H1 (cell line): ENCODE measurements around the gene HS2ST1. TPM values are rescaled to one million over a fixed set of nuclear protein-coding genes. Genes with fewer than 3 reads are reported as not detected.

Source experiments
- CTCF ChIA-PET: fragments of 300-600 bp; sonication (Branson Sonifier 250); formaldehyde crosslinking; loops from one replicate; lab custom pipeline; 2021; ENCODE audit not compliant: partially characterized antibody; lab: Charles Lee
- POLR2A ChIA-PET: fragments of 300-600 bp; sonication (Branson Sonifier 250); formaldehyde crosslinking; loops from one replicate; lab custom pipeline; 2021; ENCODE audit warnings: inconsistent platforms; ENCODE audit not compliant: partially characterized antibody; lab: Charles Lee
- DNase-seq, 2 experiments: peaks; one replicate each; pipeline versions ENCODE4 v3.0.0 to v3.0.0-alpha.2; 2010 to 2022; ENCODE audit warnings: low spot score in 2 of 2, low read depth in 1 of 2, mixed read lengths in 1 of 2
- FAIRE-seq: peaks from 2 replicates; lab custom pipeline; 2011; peaks lifted over from hg19 to GRCh38; lab: Jason Lieb, UNC
- H2AFZ ChIP-seq: 2 replicates; pipeline ENCODE4 v1.8.1; 2012; ENCODE audit warnings: low read length, inconsistent platforms
- H2AK5ac ChIP-seq: 2 replicates; pipeline ENCODE4 v1.6.1; 2013; ENCODE audit warnings: low read depth, low read length
- H2BK120ac ChIP-seq: replicated peaks from 2 replicates; pipeline ENCODE3; 2013; ENCODE audit warnings: low read depth, low read length, inconsistent platforms
- H2BK12ac ChIP-seq: 2 replicates; pipeline ENCODE4 v1.6.1; 2013; ENCODE audit warnings: low read depth, low read length
- H2BK15ac ChIP-seq: 2 replicates; pipeline ENCODE4 v1.6.1; 2013; ENCODE audit warnings: low read length
- H2BK20ac ChIP-seq: 2 replicates; pipeline ENCODE4 v1.6.1; 2013; ENCODE audit warnings: low read length
- H2BK5ac ChIP-seq: 2 replicates; pipeline ENCODE4 v1.6.1; 2013; ENCODE audit warnings: low read depth, low read length
- H3K14ac ChIP-seq: 2 replicates; pipeline ENCODE4 v1.6.1; 2013; ENCODE audit warnings: inconsistent platforms; ENCODE audit not compliant: insufficient read length
- H3K18ac ChIP-seq: 2 replicates; pipeline ENCODE4 v1.6.1; 2013; ENCODE audit warnings: low read length; ENCODE audit errors: extremely low read depth
- H3K23ac ChIP-seq: 2 replicates; pipeline ENCODE4 v1.6.1; 2013; ENCODE audit warnings: inconsistent platforms; ENCODE audit not compliant: insufficient read length
- H3K23me2 ChIP-seq: 2 replicates; pipeline ENCODE4 v1.6.1; 2013; ENCODE audit warnings: low read depth, low read length
- H3K27ac ChIP-seq: 2 replicates; pipeline ENCODE4 v1.6.1; 2011; ENCODE audit warnings: low read depth, low read length, inconsistent platforms
- H3K27me3 ChIP-seq, 4 experiments: replicated peaks in 1 of 4; 1 replicate in 1 of 4; 2 replicates in 3 of 4; pipeline versions ENCODE4 v1.6.1 to v1.8.1; 2011 to 2013; ENCODE audit warnings: low read length in 3 of 4, mild to moderate bottlenecking in 3 of 4, inconsistent platforms in 2 of 4, mixed read lengths in 2 of 4, moderate library complexity in 1 of 4; ENCODE audit not compliant: control insufficient read depth in 3 of 4, insufficient read depth in 3 of 4; ENCODE audit errors: extremely low read depth in 1 of 4
- H3K36me3 ChIP-seq, 4 experiments: 2 replicates each; pipeline versions ENCODE4 v1.6.1 to v1.8.1; 2011 to 2013; ENCODE audit warnings: mild to moderate bottlenecking in 4 of 4, low read length in 3 of 4, moderate library complexity in 2 of 4, control low read depth in 1 of 4, inconsistent platforms in 1 of 4; ENCODE audit not compliant: insufficient read depth in 4 of 4, control insufficient read depth in 2 of 4
- H3K4ac ChIP-seq: replicated peaks from 2 replicates; pipeline ENCODE3; 2013; ENCODE audit warnings: low read length, low read depth, mixed read lengths, inconsistent platforms; ENCODE audit not compliant: insufficient read length
- H3K4me1 ChIP-seq, 4 experiments: replicated peaks in 1 of 4; 1 replicate in 1 of 4; 2 replicates in 3 of 4; pipeline versions ENCODE4 v1.6.1 to v1.8.1; 2011 to 2013; ENCODE audit warnings: low read length in 3 of 4, inconsistent platforms in 2 of 4, mixed read lengths in 1 of 4; ENCODE audit not compliant: insufficient read depth in 4 of 4, control insufficient read depth in 3 of 4
- H3K4me2 ChIP-seq, 2 experiments: 2 replicates each; pipeline versions ENCODE4 v1.6.1 to v1.8.1; 2011 to 2013; ENCODE audit warnings: low read depth in 2 of 2, low read length in 2 of 2, control low read depth in 1 of 2, inconsistent platforms in 1 of 2, mild to moderate bottlenecking in 1 of 2; ENCODE audit not compliant: insufficient read depth in 1 of 2
- H3K4me3 ChIP-seq, 4 experiments: fragments of 200-600, 300-600 bp in 1 of 4; sonication (generic), shearing (Covaris generic), sonication (Bioruptor Twin) in 1 of 4; 2 replicates each; pipeline versions ENCODE4 v1.5.1 to v1.8.1; 2011 to 2016; ENCODE audit warnings: low read length in 4 of 4, low read depth in 3 of 4, control low read depth in 2 of 4, inconsistent platforms in 2 of 4, mild to moderate bottlenecking in 2 of 4, mixed read lengths in 1 of 4, moderate library complexity in 1 of 4; ENCODE audit not compliant: insufficient read depth in 2 of 4; ENCODE audit errors: extremely low read depth in 1 of 4
- H3K56ac ChIP-seq: replicated peaks from 2 replicates; pipeline ENCODE3; 2013; ENCODE audit warnings: low read depth, mild to moderate bottlenecking, mixed read lengths, low read length, inconsistent platforms; ENCODE audit not compliant: insufficient read length
- H3K79me1 ChIP-seq: 2 replicates; pipeline ENCODE4 v1.6.1; 2013; ENCODE audit warnings: low read depth, low read length, control low read depth
- H3K79me2 ChIP-seq, 2 experiments: 2 replicates each; pipeline versions ENCODE4 v1.6.1 to v1.8.1; 2012 to 2013; ENCODE audit warnings: low read length in 2 of 2, mild to moderate bottlenecking in 2 of 2, inconsistent platforms in 1 of 2; ENCODE audit not compliant: insufficient read depth in 2 of 2, control insufficient read depth in 1 of 2
- H3K9ac ChIP-seq, 4 experiments: replicated peaks in 1 of 4; 1 replicate in 1 of 4; 2 replicates in 3 of 4; pipeline versions ENCODE4 v1.6.1 to v1.8.1; 2011 to 2013; ENCODE audit warnings: low read depth in 3 of 4, low read length in 3 of 4, control low read depth in 2 of 4, mild to moderate bottlenecking in 2 of 4, moderate library complexity in 2 of 4, inconsistent platforms in 1 of 4; ENCODE audit errors: extremely low read depth in 1 of 4
- H3K9me3 ChIP-seq, 2 experiments: 2 replicates each; pipeline versions ENCODE4 v1.6.1 to v1.8.1; 2012 to 2013; ENCODE audit warnings: mild to moderate bottlenecking in 2 of 2, moderate library complexity in 2 of 2, control low read depth in 1 of 2, inconsistent platforms in 1 of 2, low read depth in 1 of 2, low read length in 1 of 2, mixed read lengths in 1 of 2; ENCODE audit not compliant: insufficient read depth in 2 of 2
- H4K20me1 ChIP-seq, 2 experiments: replicated peaks in 1 of 2; 2 replicates each; pipeline versions ENCODE3 to v1.8.1; 2011 to 2013; ENCODE audit warnings: inconsistent platforms in 2 of 2, low read length in 2 of 2, mild to moderate bottlenecking in 1 of 2; ENCODE audit not compliant: insufficient read depth in 2 of 2, control insufficient read depth in 1 of 2
- H4K5ac ChIP-seq: 2 replicates; pipeline ENCODE4 v1.6.1; 2013; ENCODE audit warnings: low read length, low read depth, mixed read lengths, inconsistent platforms; ENCODE audit not compliant: insufficient read length
- H4K8ac ChIP-seq: 2 replicates; pipeline ENCODE4 v1.8.0; 2013; ENCODE audit warnings: mild to moderate bottlenecking, moderate library complexity, low read length, inconsistent platforms; ENCODE audit not compliant: insufficient read depth; ENCODE audit errors: extremely low read depth
- H4K91ac ChIP-seq: replicated peaks from 2 replicates; pipeline ENCODE3; 2013; ENCODE audit warnings: low read length, mixed read lengths, inconsistent platforms; ENCODE audit not compliant: insufficient read length
- EZH2 ChIP-seq: fragments of 200-600 bp; sonication (generic); IDR thresholded peaks from 2 replicates; pipeline ENCODE4 v1.7.1; 2012; ENCODE audit warnings: low read depth, mild to moderate bottlenecking, moderate library complexity, low read length, inconsistent platforms; ENCODE audit not compliant: severe bottlenecking
- HDAC2 ChIP-seq, 2 experiments: fragments of 300-600 bp in 1 of 2; sonication (generic) in 1 of 2; IDR thresholded peaks; 2 replicates each; pipeline ENCODE4 v1.6.1; 2011 to 2012; ENCODE audit warnings: low read depth in 2 of 2, low read length in 2 of 2, mild to moderate bottlenecking in 2 of 2, moderate library complexity in 2 of 2, borderline replicate concordance in 1 of 2, inconsistent platforms in 1 of 2
- HDAC6 ChIP-seq: IDR thresholded peaks from one replicate; pipeline ENCODE4 v1.7.1; 2012; ENCODE audit warnings: low read depth, mild to moderate bottlenecking, inconsistent platforms, low read length, moderate library complexity
- KDM5A ChIP-seq: fragments of 200-600 bp; IDR thresholded peaks from 2 replicates; pipeline ENCODE4 v1.7.1; 2012; ENCODE audit warnings: mild to moderate bottlenecking, low read length, inconsistent platforms, mixed read lengths
- NANOG ChIP-seq: IDR thresholded peaks from 2 replicates; pipeline ENCODE4 v1.6.1; 2011; ENCODE audit warnings: low read length, low read depth, mild to moderate bottlenecking, inconsistent platforms; ENCODE audit not compliant: insufficient read depth, poor library complexity, severe bottlenecking
- POLR2A ChIP-seq, 2 experiments: IDR thresholded peaks; 1 replicate in 1 of 2; 2 replicates in 1 of 2; pipeline ENCODE4 v1.6.1; 2011; ENCODE audit warnings: low read depth in 2 of 2, low read length in 2 of 2, mild to moderate bottlenecking in 2 of 2; ENCODE audit errors: control extremely low read depth in 1 of 2
- RBBP5 ChIP-seq: IDR thresholded peaks from 2 replicates; pipeline ENCODE4 v1.7.1; 2012; ENCODE audit warnings: low read depth, mild to moderate bottlenecking, inconsistent platforms, low read length, moderate library complexity, borderline replicate concordance
- RXRA ChIP-seq: IDR thresholded peaks from 2 replicates; pipeline ENCODE4 v1.6.1; 2011; ENCODE audit warnings: low read depth, mild to moderate bottlenecking, low read length, moderate library complexity; ENCODE audit not compliant: insufficient read depth
- SIRT6 ChIP-seq: IDR thresholded peaks from one replicate; pipeline ENCODE4 v1.7.1; 2012; ENCODE audit warnings: low read length, inconsistent platforms
- SP4 ChIP-seq: IDR thresholded peaks from 2 replicates; pipeline ENCODE4 v1.6.1; 2012; ENCODE audit warnings: low read length, inconsistent platforms
- SRF ChIP-seq: IDR thresholded peaks from 2 replicates; pipeline ENCODE4 v1.6.1; 2011; ENCODE audit warnings: mild to moderate bottlenecking, low read depth, low read length, moderate library complexity
- TAF1 ChIP-seq: IDR thresholded peaks from 2 replicates; pipeline ENCODE4 v1.6.1; 2011; ENCODE audit warnings: mild to moderate bottlenecking, low read depth, low read length
- TCF12 ChIP-seq: IDR thresholded peaks from 2 replicates; pipeline ENCODE4 v1.6.1; 2011; ENCODE audit warnings: low read depth, mild to moderate bottlenecking, low read length
- WGBS, 2 experiments: shearing (Covaris generic) in 1 of 2; methylation state at CpG; one replicate each; pipeline versions ENCODE4 v1.1.6 to v1.1.7; 2013 to 2015; ENCODE audit warnings: low lambda C conversion rate in 2 of 2, mixed read lengths in 2 of 2, inconsistent platforms in 1 of 2, low coverage in 1 of 2, missing lambda C conversion rate in 1 of 2; ENCODE audit not compliant: insufficient replicate concordance in 2 of 2, insufficient coverage in 1 of 2, insufficient read length in 1 of 2; ENCODE audit errors: extremely low coverage in 1 of 2, missing lambda C conversion rate in 1 of 2; 5-methylcytosine and 5-hydroxymethylcytosine counted together
- polyA plus RNA-seq, 7 experiments: library from polyadenylated mRNA; depleted of rRNA in 3 of 7; stranded (reverse) in 5 of 7; unstranded in 2 of 7; fragments of >200 nt in 5 of 7; fragments of 200-250 nt in 2 of 7; gene quantifications; 1 replicate in 5 of 7; 2 replicates in 1 of 7; 4 replicates in 1 of 7; pipeline versions ENCODE4 v1.2.1 to v1.2.3, GENCODE V29; 2011 to 2013; ENCODE audit warnings: missing spikeins in 2 of 7, mixed read lengths in 2 of 7
- total RNA-seq: library from RNA; stranded (reverse); fragmentation: NEBNext Ultra II Directional; extraction: Animal tissue kit (Norgen Biotek cat#: 25700); gene quantifications from 2 replicates; pipeline ENCODE4 v1.2.1, GENCODE V29; 2021
- TF ChIP-seq, protein P1 (sequence below): IDR thresholded peaks from 2 replicates; pipeline ENCODE4 v1.6.1; 2012; ENCODE audit warnings: inconsistent platforms

The HS2ST1 gene
- total and polyA plus RNA-seq, 2 of the 8 experiments (the other 6 are each of a cell fraction or from before 2014, with no cell fraction given), result 5.2 to 28.3 TPM

DNA sequence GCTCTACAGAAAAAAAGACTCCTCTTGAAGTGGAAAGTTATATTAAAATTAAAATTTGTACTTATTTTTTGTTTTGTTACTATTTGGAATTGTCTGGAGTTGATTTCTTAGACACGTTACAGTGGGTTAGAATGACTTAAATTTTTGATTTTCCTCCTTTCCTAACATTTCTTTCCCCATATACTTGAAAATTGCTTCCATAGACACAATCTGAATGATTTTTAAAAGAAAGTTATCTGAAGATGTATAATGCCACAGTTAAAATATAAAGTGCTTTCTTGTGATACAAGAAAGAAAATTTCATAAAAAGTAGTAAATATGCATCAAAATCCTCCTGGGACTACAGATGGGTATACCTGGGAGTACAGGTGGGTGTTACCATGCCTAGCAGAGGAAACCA is 2.3 kb downstream of the HS2ST1 start:
- ChIA-PET CTCF (no interaction called here), POLR2A (interaction anchor here (1.8 to 5.1 kb wide), 2 partner anchors 9 to 18 kb away, joined by 11 to 49 read pairs; no protein-coding TSS in a partner anchor)
- Histone ChIP-seq H3K14ac (no peak overlapping the region), H3K79me2 (peaks cover 35 to 90% of the 10 kb centered on the region in 2 experiments), H3K36me3 (no peaks in the 10 kb centered on the region; a peak in 1 of 8 replicates), H2BK12ac (no peak overlapping the region), H2BK20ac (no peak overlapping the region), H3K18ac (no peak overlapping the region), H3K4me3 (peak overlapping the region in 1 of 4 experiments; percentile 99; a peak in 3 of 8 replicates), H2AK5ac (no peak overlapping the region), H3K4me1 (peaks cover 0 to 3% (median 2%) of the 10 kb centered on the region in 4 experiments; a peak in 3 of 7 replicates), H2AFZ (no peak overlapping the region), H3K79me1 (no peaks in the 10 kb centered on the region), H3K23me2 (no peaks in the 10 kb centered on the region), H3K23ac (no peak overlapping the region), H3K4ac (no peak overlapping the region), H2BK15ac (no peak overlapping the region), H4K8ac (no peak overlapping the region), H3K9me3 (peaks cover 2 to 4% of the 10 kb centered on the region in 2 experiments; a peak in 1 of 4 replicates), H4K20me1 (peaks cover 0 to 5% of the 10 kb centered on the region in 2 experiments), H3K56ac (no peak overlapping the region), H3K27ac (no peak overlapping the region), H3K9ac (no peak overlapping the region), H3K27me3 (no peaks in the 10 kb centered on the region), H2BK120ac (no peak overlapping the region), H4K91ac (no peak overlapping the region), H2BK5ac (no peak overlapping the region), H4K5ac (no peak overlapping the region), H3K4me2 (peak overlapping the region; percentile 72 to 79; a peak in 3 of 4 replicates)
- DNase-seq (no peak), FAIRE-seq (no peak)
- WGBS, 2 experiments, result 84% methylated on average over 1 of the region's 1 CpG; no CpG with 5 or more reads in 1 of the 2 experiments
- TF ChIP-seq HDAC2 (IDR thresholded peaks at IDR 0.05; ENCODE audit: borderline replicate concordance in 1 of 2, low read depth in 2 of 2, low read length in 2 of 2) (no peak), TAF1 (no peak), RBBP5 (no peak), EZH2 (no peak), TCF12 (no peak), NANOG (no peak), SP4 (no peak), RXRA (no peak), SRF (no peak), HDAC6 (no peak), SIRT6 (no peak), KDM5A (no peak), POLR2A (IDR thresholded peaks at IDR 0.05; ENCODE audit: control extremely low read depth in 1 of 2, low read depth in 2 of 2, low read length in 2 of 2) (no peak)
- TF ChIP-seq, protein P1, sequence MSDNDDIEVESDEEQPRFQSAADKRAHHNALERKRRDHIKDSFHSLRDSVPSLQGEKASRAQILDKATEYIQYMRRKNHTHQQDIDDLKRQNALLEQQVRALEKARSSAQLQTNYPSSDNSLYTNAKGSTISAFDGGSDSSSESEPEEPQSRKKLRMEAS, result no peak
